ENCODE measurements around the gene KRTAP5-6. TPM values are rescaled to one million over a fixed set of nuclear protein-coding genes. Genes with fewer than 3 reads are reported as not detected.

Gene KRTAP5-6
- total and polyA plus RNA-seq, 4 experiments from 2014 or later: not detected

DNA sequence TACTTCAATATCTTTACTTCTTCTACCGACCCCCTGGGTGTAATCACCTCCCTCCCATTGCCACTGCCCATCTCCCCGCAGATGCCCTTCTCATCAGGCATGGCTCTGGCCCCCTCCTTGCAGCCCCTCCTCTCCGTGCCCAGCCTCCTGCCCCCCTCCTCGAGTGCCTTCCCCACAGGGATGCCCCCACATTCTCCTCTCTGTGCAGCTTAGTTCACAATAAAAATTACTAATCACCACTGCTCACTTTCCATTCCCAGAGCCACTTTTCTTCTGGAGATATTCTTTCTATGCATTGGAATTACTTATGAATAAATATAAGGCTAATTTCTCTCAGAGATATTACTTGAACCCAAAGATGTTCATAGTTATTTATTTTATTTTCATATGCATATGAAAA, 31.3 kb downstream of the KRTAP5-6 start:
- ChIA-PET CTCF (ENCODE audit: partially characterized antibody) (no interaction called here), POLR2A (ENCODE audit: partially characterized antibody) (no interaction called here)

DNA sequence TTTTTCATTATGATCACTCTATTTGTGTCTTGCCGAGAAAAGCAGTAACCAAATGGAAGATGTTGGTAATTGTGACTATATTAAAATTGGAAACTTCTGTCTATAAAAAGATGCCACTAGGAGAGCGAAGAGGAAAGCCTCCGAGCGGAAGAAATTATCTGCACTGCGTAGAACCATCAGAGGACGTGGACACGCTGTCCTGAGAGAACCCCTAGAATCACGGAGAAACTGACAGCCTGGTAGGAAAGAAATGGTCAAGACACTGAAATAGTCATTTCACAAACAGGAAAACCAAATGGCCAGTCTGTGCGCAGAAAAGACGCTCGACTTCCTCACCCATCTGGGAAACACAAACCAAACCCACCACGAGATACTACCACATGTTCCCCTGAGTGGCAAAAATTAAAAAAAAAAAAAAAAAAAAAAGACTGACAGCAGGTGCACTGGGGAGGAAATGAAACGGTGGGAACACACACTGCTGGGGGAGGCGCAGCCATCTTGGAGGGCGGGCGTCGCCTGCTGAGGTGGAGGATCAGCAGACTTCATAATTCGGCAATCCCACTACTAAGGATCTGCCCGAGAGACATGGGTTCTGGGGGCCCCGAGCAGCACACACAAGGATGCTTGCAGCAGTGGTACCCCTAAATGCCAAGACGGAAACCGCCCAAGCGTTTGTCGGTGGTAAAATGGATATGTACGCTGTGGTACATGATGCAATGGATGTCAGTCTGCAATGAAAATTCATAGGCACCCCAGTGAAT, 32.1 kb downstream of the KRTAP5-6 start:
- Mint-ChIP-seq H3K9me3 (no peaks in the 10 kb centered on the region), H3K27me3 (peaks cover 35 to 58% of the 10 kb centered on the region in 2 donors), H3K36me3 (no peaks in the 10 kb centered on the region), H3K27ac (peak overlapping the region in 2 of 7 donors; percentile 2 to 4), H3K4me3 (peak overlapping the region in 6 of 8 donors; percentile 2 to 63 (median 22)), H3K4me1 (peaks cover 5 to 16% (median 10%) of the 10 kb centered on the region in 4 donors)
- ChIA-PET POLR2A (ENCODE audit: partially characterized antibody) (no interaction called here), CTCF (ENCODE audit: partially characterized antibody) (no interaction called here)
- Histone ChIP-seq H3K36me3 (ENCODE audit: insufficient read depth, low read length) (no peaks in the 10 kb centered on the region), H3K27me3 (ENCODE audit: insufficient read depth, low read length) (peaks cover 24% of the 10 kb centered on the region), H3K4me3 (ENCODE audit: low read length in 2 of 2) (no peak overlapping the region), H3K4me1 (ENCODE audit: insufficient read depth, low read length) (peaks cover 14% of the 10 kb centered on the region), H3K9me3 (ENCODE audit: control insufficient read depth in 1 of 2, low read length in 2 of 2) (no peaks in the 10 kb centered on the region), H3K27ac (ENCODE audit: low read depth, low read length) (no peak overlapping the region)
- no peak for DNase-seq
- intact Hi-C loops (cut with micrococcal nuclease): no loop called here

More for the DNA sequence above, 31.3 kb downstream of the KRTAP5-6 start:
- Histone ChIP-seq H3K36me3 (ENCODE audit: insufficient read depth, low read length) (no peaks in the 10 kb centered on the region), H3K27me3 (ENCODE audit: insufficient read depth, low read length) (peaks cover 24% of the 10 kb centered on the region), H3K4me3 (ENCODE audit: low read length in 2 of 2) (no peak overlapping the region), H3K4me1 (ENCODE audit: insufficient read depth, low read length) (peaks cover 9% of the 10 kb centered on the region), H3K9me3 (ENCODE audit: control insufficient read depth in 1 of 2, low read length in 2 of 2) (no peaks in the 10 kb centered on the region), H3K27ac (ENCODE audit: low read depth, low read length) (no peak overlapping the region)
- no peak for DNase-seq
- no peaks in the 10 kb centered on the region for H3K36me3 Mint-ChIP-seq
- H3K9me3 Mint-ChIP-seq: no peaks in the 10 kb centered on the region
- H3K4me1 Mint-ChIP-seq: peaks cover 0 to 14% (median 5%) of the 10 kb centered on the region in 4 donors
- intact Hi-C loops (cut with micrococcal nuclease): no loop called here
- H3K27ac Mint-ChIP-seq: peak overlapping the region in 1 of 7 donors; percentile 4
- no peak overlapping the region for H3K4me3 Mint-ChIP-seq
- H3K27me3 Mint-ChIP-seq: peaks cover 32 to 51% of the 10 kb centered on the region in 2 donors

DNA sequence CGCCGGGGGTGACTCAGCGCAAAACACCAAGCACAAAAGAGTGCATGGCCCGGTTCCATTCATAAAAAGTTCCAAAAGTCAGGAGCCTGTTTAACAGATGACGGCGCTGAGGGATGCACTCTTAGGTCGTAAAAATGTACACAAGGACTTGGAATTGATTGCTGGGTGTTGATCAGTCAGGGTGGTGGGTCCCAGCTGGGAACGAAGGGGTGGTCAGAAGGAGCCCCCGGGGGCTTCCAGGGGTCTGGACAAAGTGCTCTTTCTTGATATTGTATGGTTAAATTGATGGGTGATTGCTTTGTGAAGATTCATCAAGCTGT, 32.7 kb downstream of the KRTAP5-6 start:
- POLR2A ChIA-PET (ENCODE audit: partially characterized antibody): no interaction called here
- H3K4me1 ChIP-seq (ENCODE audit: insufficient read depth, low read length): peaks cover 18% of the 10 kb centered on the region
- H3K9me3 ChIP-seq (ENCODE audit: control insufficient read depth in 1 of 2, low read length in 2 of 2): no peaks in the 10 kb centered on the region
- intact Hi-C loops (cut with micrococcal nuclease): no loop called here
- Mint-ChIP-seq H3K27ac (no peak overlapping the region), H3K9me3 (no peaks in the 10 kb centered on the region), H3K4me3 (no peak overlapping the region), H3K27me3 (peaks cover 37 to 56% of the 10 kb centered on the region in 2 donors), H3K4me1 (peaks cover 8 to 18% (median 12%) of the 10 kb centered on the region in 4 donors), H3K36me3 (no peaks in the 10 kb centered on the region)
- no peak overlapping the region for H3K27ac ChIP-seq (ENCODE audit: low read depth, low read length)
- no peaks in the 10 kb centered on the region for H3K36me3 ChIP-seq (ENCODE audit: insufficient read depth, low read length)
- H3K27me3 ChIP-seq (ENCODE audit: insufficient read depth, low read length): peaks cover 24% of the 10 kb centered on the region
- DNase-seq: no peak
- CTCF ChIA-PET (ENCODE audit: partially characterized antibody): no interaction called here
- H3K4me3 ChIP-seq (ENCODE audit: low read length in 2 of 2): no peak overlapping the region

DNA sequence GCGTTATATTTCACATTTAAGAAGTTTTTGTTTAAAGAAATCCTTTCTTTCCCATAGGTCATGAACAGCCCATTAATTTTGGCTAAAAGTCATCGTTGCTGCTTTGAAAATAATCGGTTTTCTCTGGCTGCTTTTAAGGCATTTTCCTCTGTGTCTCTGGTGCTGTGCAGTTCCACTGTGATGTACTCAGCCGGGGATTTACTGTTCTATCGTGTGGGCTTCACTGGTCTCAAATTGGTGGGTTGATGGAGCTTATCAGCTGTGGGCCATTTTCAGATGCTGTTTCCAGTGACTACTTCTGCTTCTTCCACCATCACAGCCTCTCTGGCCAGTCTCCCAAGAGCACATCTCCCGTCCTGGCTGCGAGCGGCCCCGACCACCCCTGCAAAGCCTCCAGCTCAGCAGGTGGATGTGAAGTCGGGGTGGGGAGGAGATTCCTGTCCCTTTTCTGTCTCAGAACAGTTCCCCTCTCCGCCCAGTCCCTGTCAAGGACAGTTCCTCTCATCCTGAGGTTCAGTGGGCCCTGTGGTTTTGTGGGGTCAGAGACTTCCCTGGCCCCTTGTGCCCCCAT, 33.1 kb downstream of the KRTAP5-6 start:
- CTCF ChIA-PET (ENCODE audit: partially characterized antibody): no interaction called here
- Mint-ChIP-seq H3K27me3 (peaks cover 37 to 51% of the 10 kb centered on the region in 2 donors), H3K27ac (no peak overlapping the region), H3K36me3 (no peaks in the 10 kb centered on the region), H3K9me3 (no peaks in the 10 kb centered on the region), H3K4me1 (peaks cover 8 to 18% (median 12%) of the 10 kb centered on the region in 4 donors), H3K4me3 (peak overlapping the region in 1 of 8 donors; percentile 21)
- Histone ChIP-seq H3K36me3 (ENCODE audit: insufficient read depth, low read length) (no peaks in the 10 kb centered on the region), H3K4me3 (ENCODE audit: low read length in 2 of 2) (no peak overlapping the region), H3K27ac (ENCODE audit: low read depth, low read length) (no peak overlapping the region), H3K4me1 (ENCODE audit: insufficient read depth, low read length) (peaks cover 18% of the 10 kb centered on the region), H3K27me3 (ENCODE audit: insufficient read depth, low read length) (peaks cover 20% of the 10 kb centered on the region), H3K9me3 (ENCODE audit: control insufficient read depth in 1 of 2, low read length in 2 of 2) (no peaks in the 10 kb centered on the region)
- intact Hi-C loops (cut with micrococcal nuclease): no loop called here
- POLR2A ChIA-PET (ENCODE audit: partially characterized antibody): no interaction called here
- DNase-seq: no peak

DNA sequence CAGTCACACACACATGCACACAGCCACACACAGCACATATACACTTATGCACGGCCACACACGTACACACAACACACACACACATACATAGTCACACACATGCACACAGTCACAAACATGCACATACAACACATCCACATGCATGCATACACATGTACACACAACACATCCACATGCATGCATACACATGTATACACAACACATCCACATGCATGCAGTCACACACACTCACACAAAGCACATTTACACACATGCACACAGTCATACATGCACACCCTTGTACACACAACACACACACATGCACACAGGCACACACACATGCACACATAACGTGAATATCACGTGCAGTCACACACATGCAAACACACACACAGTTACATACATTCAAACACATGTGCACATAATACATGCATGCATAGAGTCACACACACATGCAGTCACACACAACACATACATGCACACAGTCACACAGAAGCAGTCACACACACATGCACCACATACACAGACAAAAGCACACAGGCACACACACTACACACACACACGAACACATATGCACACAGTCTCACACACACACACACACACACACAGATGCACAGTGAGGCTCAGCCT, 34.6 kb downstream of the KRTAP5-6 start:
- Mint-ChIP-seq H3K27ac (peak overlapping the region in 1 of 7 donors; percentile 83), H3K9me3 (peaks cover 3 to 13% (median 11%) of the 10 kb centered on the region in 8 donors), H3K4me3 (no peak overlapping the region), H3K27me3 (peaks cover 40 to 48% of the 10 kb centered on the region in 2 donors), H3K36me3 (peaks cover 1 to 4% of the 10 kb centered on the region in 2 donors), H3K4me1 (peaks cover 8 to 19% (median 12%) of the 10 kb centered on the region in 4 donors)
- ChIA-PET POLR2A (ENCODE audit: partially characterized antibody) (no interaction called here), CTCF (ENCODE audit: partially characterized antibody) (no interaction called here)
- peaks cover 20% of the 10 kb centered on the region for H3K27me3 ChIP-seq (ENCODE audit: insufficient read depth, low read length)
- intact Hi-C loops (cut with micrococcal nuclease): no loop called here
- H3K4me1 ChIP-seq (ENCODE audit: insufficient read depth, low read length): peaks cover 18% of the 10 kb centered on the region
- H3K4me3 ChIP-seq (ENCODE audit: low read length in 2 of 2): no peak overlapping the region
- no peaks in the 10 kb centered on the region for H3K36me3 ChIP-seq (ENCODE audit: insufficient read depth, low read length)
- no peak for DNase-seq
- no peak overlapping the region for H3K27ac ChIP-seq (ENCODE audit: low read depth, low read length)
- no peaks in the 10 kb centered on the region for H3K9me3 ChIP-seq (ENCODE audit: control insufficient read depth in 1 of 2, low read length in 2 of 2)

DNA sequence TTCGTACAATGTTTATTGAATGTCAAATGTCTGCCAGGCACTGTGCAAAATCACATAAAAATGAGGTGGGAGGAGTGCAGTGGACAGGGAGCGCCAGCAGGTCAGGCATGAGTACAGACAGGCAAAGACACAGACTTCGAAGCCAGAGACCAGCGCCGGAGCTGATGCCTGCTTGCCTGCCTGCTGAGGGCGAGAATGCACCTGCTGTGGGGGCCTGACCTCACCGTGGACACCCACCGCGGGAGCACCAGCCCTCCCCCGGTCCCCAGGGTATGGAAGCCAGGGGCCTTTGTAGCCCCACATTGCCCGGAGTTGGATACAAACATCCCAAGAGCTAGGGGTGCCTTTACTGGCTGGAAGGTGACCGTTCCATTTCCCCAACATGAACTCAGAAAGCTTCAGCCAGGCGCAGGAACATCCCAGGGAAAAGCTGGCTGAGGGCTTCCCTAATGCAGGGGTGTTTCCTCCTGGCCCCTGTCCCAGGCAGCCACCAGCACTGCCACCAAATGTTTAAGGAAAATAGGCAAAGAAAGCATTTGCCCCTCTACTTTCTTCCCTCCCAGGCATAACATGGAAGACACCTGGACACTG, 35.5 kb downstream of the KRTAP5-6 start:
- H3K27ac Mint-ChIP-seq: no peak overlapping the region
- peaks cover 8 to 19% (median 12%) of the 10 kb centered on the region in 4 donors for H3K4me1 Mint-ChIP-seq
- peaks cover 18% of the 10 kb centered on the region for H3K4me1 ChIP-seq (ENCODE audit: insufficient read depth, low read length)
- no peak for DNase-seq
- H3K9me3 ChIP-seq (ENCODE audit: control insufficient read depth in 1 of 2, low read length in 2 of 2): no peaks in the 10 kb centered on the region
- POLR2A ChIA-PET (ENCODE audit: partially characterized antibody): no interaction called here
- H3K36me3 ChIP-seq (ENCODE audit: insufficient read depth, low read length): no peaks in the 10 kb centered on the region
- H3K36me3 Mint-ChIP-seq: peaks cover 1 to 4% of the 10 kb centered on the region in 2 donors
- H3K4me3 Mint-ChIP-seq: no peak overlapping the region
- CTCF ChIA-PET (ENCODE audit: partially characterized antibody): interaction anchor here (0.7 kb wide), 1 partner anchor 100 kb away, joined by 3 read pairs; no protein-coding TSS in a partner anchor
- peaks cover 3 to 21% (median 16%) of the 10 kb centered on the region in 8 donors for H3K9me3 Mint-ChIP-seq
- no peak overlapping the region for H3K4me3 ChIP-seq (ENCODE audit: low read length in 2 of 2)
- intact Hi-C loops (cut with micrococcal nuclease): no loop called here
- peaks cover 16% of the 10 kb centered on the region for H3K27me3 ChIP-seq (ENCODE audit: insufficient read depth, low read length)
- H3K27me3 Mint-ChIP-seq: peaks cover 34 to 43% of the 10 kb centered on the region in 2 donors
- H3K27ac ChIP-seq (ENCODE audit: low read depth, low read length): no peak overlapping the region
